ENCODE measurements around the gene PRRG2.
A peak's percentile ranks its signal among the peaks of the same experiment; 100 is the strongest.
"Not testable (repeated sequence)": the region's sequence is repeated elsewhere in the genome, so short reads cannot be mapped to it uniquely, and the experiment has no call there.

Gene PRRG2

GRCh38 chr19:49631014-49631588 is 50.0 kb downstream of the PRRG2 start:
- Histone ChIP-seq H3K9ac (ENCODE audit: low read length) (no peak overlapping the region), H4K5ac (ENCODE audit: low read length) (no peak overlapping the region), H3K27me3 (ENCODE audit: insufficient read depth, low read length, poor library complexity) (no peaks in the 10 kb centered on the region), H2BK120ac (ENCODE audit: low read depth, low read length) (no peak overlapping the region), H3K27ac (ENCODE audit: low read depth, low read length) (no peak overlapping the region), H3K4ac (ENCODE audit: low read depth, low read length) (no peak overlapping the region), H2AK5ac (ENCODE audit: low read length) (no peak overlapping the region), H3K79me1 (ENCODE audit: low read length) (no peaks in the 10 kb centered on the region), H3K56ac (ENCODE audit: low read length) (no peak overlapping the region), H3K18ac (ENCODE audit: low read length) (no peak overlapping the region), H3K23ac (ENCODE audit: low read length) (no peak overlapping the region), H3K4me2 (ENCODE audit: low read length) (no peak overlapping the region), H3K4me3 (ENCODE audit: low read length) (no peak overlapping the region), H2BK5ac (ENCODE audit: low read length) (no peak overlapping the region), H3K79me2 (ENCODE audit: control insufficient read depth, insufficient read depth, low read length) (no peaks in the 10 kb centered on the region), H4K8ac (ENCODE audit: low read depth, low read length) (no peak overlapping the region), H3K36me3 (ENCODE audit: control insufficient read depth, insufficient read depth, low read length) (no peaks in the 10 kb centered on the region), H2BK15ac (replicated peaks; ENCODE audit: low read depth) (no peak overlapping the region), H3K4me1 (ENCODE audit: control insufficient read depth, low read depth, low read length) (no peaks in the 10 kb centered on the region)
- no CpG with 5 or more reads among the region's 9 CpGs for WGBS (ENCODE audit: extremely low coverage, insufficient coverage, low lambda C conversion rate)
- DNase-seq: no peak

- no CpG with 5 or more reads among the region's 19 CpGs for WGBS (ENCODE audit: extremely low coverage, insufficient coverage, low lambda C conversion rate)
- Histone ChIP-seq H3K18ac (ENCODE audit: low read length) (no peak overlapping the region), H3K23ac (ENCODE audit: low read length) (no peak overlapping the region), H4K8ac (ENCODE audit: low read depth, low read length) (no peak overlapping the region), H3K4me3 (ENCODE audit: low read length) (no peak overlapping the region), H2BK15ac (replicated peaks; ENCODE audit: low read depth) (no peak overlapping the region), H3K79me2 (ENCODE audit: control insufficient read depth, insufficient read depth, low read length) (no peaks in the 10 kb centered on the region), H3K56ac (ENCODE audit: low read length) (no peak overlapping the region), H3K36me3 (ENCODE audit: control insufficient read depth, insufficient read depth, low read length) (no peaks in the 10 kb centered on the region), H3K4me1 (ENCODE audit: control insufficient read depth, low read depth, low read length) (no peaks in the 10 kb centered on the region), H3K27me3 (ENCODE audit: insufficient read depth, low read length, poor library complexity) (no peaks in the 10 kb centered on the region), H4K5ac (ENCODE audit: low read length) (no peak overlapping the region), H3K79me1 (ENCODE audit: low read length) (no peaks in the 10 kb centered on the region), H3K4me2 (ENCODE audit: low read length) (no peak overlapping the region), H2BK5ac (ENCODE audit: low read length) (no peak overlapping the region), H3K4ac (ENCODE audit: low read depth, low read length) (no peak overlapping the region), H2BK120ac (ENCODE audit: low read depth, low read length) (no peak overlapping the region), H2AK5ac (ENCODE audit: low read length) (no peak overlapping the region), H3K27ac (ENCODE audit: low read depth, low read length) (no peak overlapping the region), H3K9ac (ENCODE audit: low read length) (no peak overlapping the region)
- no peak for DNase-seq
Observed at GRCh38 chr19:49631610-49632192, 50.6 kb downstream of the PRRG2 start.

GRCh38 chr19:49632576-49632975 is 51.5 kb downstream of the PRRG2 start:
- Histone ChIP-seq H2BK15ac (replicated peaks; ENCODE audit: low read depth) (no peak overlapping the region), H3K56ac (ENCODE audit: low read length) (no peak overlapping the region), H3K36me3 (ENCODE audit: control insufficient read depth, insufficient read depth, low read length) (no peaks in the 10 kb centered on the region), H3K9ac (ENCODE audit: low read length) (no peak overlapping the region), H4K5ac (ENCODE audit: low read length) (no peak overlapping the region), H2AK5ac (ENCODE audit: low read length) (no peak overlapping the region), H3K18ac (ENCODE audit: low read length) (no peak overlapping the region), H3K4me3 (ENCODE audit: low read length) (no peak overlapping the region), H2BK5ac (ENCODE audit: low read length) (no peak overlapping the region), H3K79me1 (ENCODE audit: low read length) (no peaks in the 10 kb centered on the region), H2BK120ac (ENCODE audit: low read depth, low read length) (no peak overlapping the region), H3K4me2 (ENCODE audit: low read length) (no peak overlapping the region), H3K23ac (ENCODE audit: low read length) (no peak overlapping the region), H3K27ac (ENCODE audit: low read depth, low read length) (no peak overlapping the region), H3K27me3 (ENCODE audit: insufficient read depth, low read length, poor library complexity) (no peaks in the 10 kb centered on the region), H3K4me1 (ENCODE audit: control insufficient read depth, low read depth, low read length) (no peaks in the 10 kb centered on the region), H3K4ac (ENCODE audit: low read depth, low read length) (no peak overlapping the region), H3K79me2 (ENCODE audit: control insufficient read depth, insufficient read depth, low read length) (no peaks in the 10 kb centered on the region), H4K8ac (ENCODE audit: low read depth, low read length) (no peak overlapping the region)
- no peak for DNase-seq
- WGBS (ENCODE audit: extremely low coverage, insufficient coverage, low lambda C conversion rate): no CpG with 5 or more reads among the region's 5 CpGs

- not testable (repeated sequence) for H4K5ac ChIP-seq (ENCODE audit: low read length); H3K27me3 ChIP-seq (ENCODE audit: insufficient read depth, low read length, poor library complexity); H4K8ac ChIP-seq (ENCODE audit: low read depth, low read length); H2BK5ac ChIP-seq (ENCODE audit: low read length); H3K9ac ChIP-seq (ENCODE audit: low read length); H3K4ac ChIP-seq (ENCODE audit: low read depth, low read length); H3K4me2 ChIP-seq (ENCODE audit: low read length); H3K79me2 ChIP-seq (ENCODE audit: control insufficient read depth, insufficient read depth, low read length); H2AK5ac ChIP-seq (ENCODE audit: low read length); H3K23ac ChIP-seq (ENCODE audit: low read length); H3K36me3 ChIP-seq (ENCODE audit: control insufficient read depth, insufficient read depth, low read length); H3K4me3 ChIP-seq (ENCODE audit: low read length); H3K56ac ChIP-seq (ENCODE audit: low read length); H3K27ac ChIP-seq (ENCODE audit: low read depth, low read length); H2BK120ac ChIP-seq (ENCODE audit: low read depth, low read length); H3K4me1 ChIP-seq (ENCODE audit: control insufficient read depth, low read depth, low read length); H2BK15ac ChIP-seq (replicated peaks; ENCODE audit: low read depth); H3K18ac ChIP-seq (ENCODE audit: low read length); H3K79me1 ChIP-seq (ENCODE audit: low read length)
- WGBS (ENCODE audit: extremely low coverage, insufficient coverage, low lambda C conversion rate): no CpG with 5 or more reads among the region's 9 CpGs
- DNase-seq: peak; percentile 78
Observed at GRCh38 chr19:49633273-49633672, 52.2 kb downstream of the PRRG2 start.

- H2BK5ac ChIP-seq (ENCODE audit: low read length): no peak overlapping the region
- no peak overlapping the region for H3K9ac ChIP-seq (ENCODE audit: low read length)
- no peak for DNase-seq
- H2BK15ac ChIP-seq (replicated peaks; ENCODE audit: low read depth): no peak overlapping the region
- H3K27me3 ChIP-seq (ENCODE audit: insufficient read depth, low read length, poor library complexity): no peaks in the 10 kb centered on the region
- H4K5ac ChIP-seq (ENCODE audit: low read length): no peak overlapping the region
- no peak overlapping the region for H3K27ac ChIP-seq (ENCODE audit: low read depth, low read length)
- H3K4me3 ChIP-seq (ENCODE audit: low read length): no peak overlapping the region
- H3K4me2 ChIP-seq (ENCODE audit: low read length): no peak overlapping the region
- H4K8ac ChIP-seq (ENCODE audit: low read depth, low read length): no peak overlapping the region
- H2AK5ac ChIP-seq (ENCODE audit: low read length): no peak overlapping the region
- H3K18ac ChIP-seq (ENCODE audit: low read length): no peak overlapping the region
- no peaks in the 10 kb centered on the region for H3K79me1 ChIP-seq (ENCODE audit: low read length)
- H2BK120ac ChIP-seq (ENCODE audit: low read depth, low read length): no peak overlapping the region
- no CpG with 5 or more reads among the region's 24 CpGs for WGBS (ENCODE audit: extremely low coverage, insufficient coverage, low lambda C conversion rate)
- no peaks in the 10 kb centered on the region for H3K4me1 ChIP-seq (ENCODE audit: control insufficient read depth, low read depth, low read length)
- H3K79me2 ChIP-seq (ENCODE audit: control insufficient read depth, insufficient read depth, low read length): no peaks in the 10 kb centered on the region
- no peak overlapping the region for H3K56ac ChIP-seq (ENCODE audit: low read length)
- no peaks in the 10 kb centered on the region for H3K36me3 ChIP-seq (ENCODE audit: control insufficient read depth, insufficient read depth, low read length)
- H3K4ac ChIP-seq (ENCODE audit: low read depth, low read length): no peak overlapping the region
- no peak overlapping the region for H3K23ac ChIP-seq (ENCODE audit: low read length)
Observed at GRCh38 chr19:49635530-49636232, 54.6 kb downstream of the PRRG2 start.
